Ovary (tissue), 9 donors: ENCODE data around the gene ZNF45. TPM values are rescaled to one million over a fixed set of nuclear protein-coding genes. Genes with fewer than 3 reads are reported as not detected.

Experiments
- DNase-seq, 5 donors: peaks; one replicate each; pipeline ENCODE4 v3.0.0-alpha.2; 2019 to 2020
- H3K27ac ChIP-seq, 2 donors: fragments of 200-600 bp; one replicate each; pipeline versions ENCODE4 v1.5.1 to v1.8.0; 2019 to 2022
- H3K27me3 ChIP-seq: fragments of 200-600 bp; one replicate; pipeline ENCODE4 v1.8.0; 2022
- H3K36me3 ChIP-seq: fragments of 200-600 bp; sonication (generic); one replicate; pipeline ENCODE4 v1.5.1; 2019
- H3K4me1 ChIP-seq: one replicate; pipeline ENCODE4 v1.8.1; 2013; ENCODE audit warnings: mild to moderate bottlenecking, moderate library complexity; ENCODE audit not compliant: insufficient read depth
- H3K4me3 ChIP-seq: fragments of 200-600 bp; sonication (generic); one replicate; pipeline ENCODE4 v1.5.1; 2017
- H3K9me3 ChIP-seq, 2 donors: fragments of 200-600 bp in 1 of 2; sonication (generic) in 1 of 2; one replicate each; pipeline versions ENCODE4 v1.5.1 to v1.8.1; 2013 to 2019; ENCODE audit warnings: mild to moderate bottlenecking in 1 of 2, moderate library complexity in 1 of 2
- EP300 ChIP-seq: sonication (generic); formaldehyde crosslinking; IDR thresholded peaks from one replicate; pipeline ENCODE4 v1.6.1; 2017; ENCODE audit warnings: antibody characterized with exemption
- POLR2A ChIP-seq: fragments of 450-650 bp; IDR thresholded peaks from one replicate; pipeline ENCODE4 v1.6.1; 2017; ENCODE audit warnings: antibody characterized with exemption, mild to moderate bottlenecking, moderate library complexity
- WGBS, 3 donors: extraction: QIAGEN DNeasy Blood & Tissue Kit in 1 of 3; methylation state at CpG; one replicate each; pipeline versions ENCODE4 v1.1.5 to v1.1.7; 2013 to 2017; 5-methylcytosine and 5-hydroxymethylcytosine counted together
- intact Hi-C, 4 donors: fragments of 100-400 bp; cut with DNase I; formaldehyde crosslinking; loops; one replicate each; pipeline versions ENCODE4 v1.11.0 to v1.15.1; 2022 to 2023
- polyA plus RNA-seq, 2 donors: library from polyadenylated mRNA; stranded (reverse); fragments of 200-250 nt in 1 of 2; fragments of 350-450 nt in 1 of 2; fragmentation: Illumina TruSeq in 1 of 2; extraction: RNeasy Lipid Tissue Mini Kit (QIAGEN cat#74804) in 1 of 2; gene quantifications; one replicate each; pipeline ENCODE4 v1.2.3, GENCODE V29; 2013 to 2014
- total RNA-seq, 7 donors: library from RNA; depleted of rRNA in 2 of 7; stranded (reverse); fragments of >200 nt in 2 of 7; fragmentation: NEBNext Ultra II Directional in 3 of 7; extraction: Animal tissue kit (Norgen Biotek cat#: 25700) in 3 of 7; gene quantifications; one replicate each; pipeline versions ENCODE4 v1.1.0 to v1.2.4, GENCODE V29; 2016 to 2023
- TF ChIP-seq, protein P1 (sequence below), 3 donors: fragments of 450-650 bp in 2 of 3; fragments of 200-600 bp in 1 of 3; IDR thresholded peaks; one replicate each; pipeline versions ENCODE4 v1.5.1 to v1.8.0; 2016 to 2022; ENCODE audit warnings: antibody characterized with exemption in 3 of 3, mild to moderate bottlenecking in 1 of 3
- donor health status: DM: no; HTN: no; CAD: no; lungs with moderate emphysema.
- donor health status: DM: no; HTN: no; CAD: no.
- donor health status: Bipolar disorder and iron deficiency.
- donor health status: DM: yes; HTN: yes; CAD: no.
- donor health status: DM: no; HTN: no; CAD: no.
- donor health status: DM: yes; HTN: yes; CAD: no.

The ZNF45 gene
- total and polyA plus RNA-seq, 9 donors: 7.0 to 18.8 (median 13.5) TPM

DNA sequence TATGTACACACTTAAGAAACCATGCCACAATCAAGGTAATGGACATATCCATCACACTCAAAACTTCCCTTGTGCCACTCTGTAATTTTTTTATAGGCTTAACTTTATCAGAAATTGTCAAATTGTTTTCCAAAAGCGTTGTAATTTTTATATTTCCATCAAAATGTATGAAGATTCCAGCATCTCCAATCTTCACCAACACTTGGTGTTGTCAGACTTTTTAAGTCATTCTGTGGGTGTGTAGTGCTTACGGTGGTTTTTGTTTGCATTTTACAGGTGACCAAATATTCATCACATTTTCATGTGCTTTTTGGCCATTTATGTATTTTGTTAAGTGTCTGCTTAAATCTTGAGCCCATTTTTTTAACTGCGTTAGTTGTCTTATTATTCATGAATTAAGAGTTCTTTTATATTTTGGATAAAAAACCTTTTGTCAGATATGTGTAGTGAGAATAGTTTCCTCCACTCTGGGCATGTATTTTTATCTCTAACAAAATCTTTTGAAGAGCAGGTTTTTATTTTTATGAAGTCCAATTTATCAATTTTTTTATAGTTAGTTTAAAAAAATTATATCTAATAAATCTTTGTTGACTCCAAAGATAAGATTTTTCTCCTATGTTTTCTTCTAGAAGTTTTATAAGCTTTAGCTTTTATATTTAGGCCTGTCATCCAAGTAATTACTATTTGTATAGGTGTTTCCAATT lies 4.6 kb upstream of the ZNF45 start:
- no peak overlapping the region for H3K27ac ChIP-seq
- no peaks in the 10 kb centered on the region for H3K4me1 ChIP-seq
- intact Hi-C loops: no loop called here
- no peaks in the 10 kb centered on the region for H3K27me3 ChIP-seq
- H3K4me3 ChIP-seq: no peak overlapping the region
- no peaks in the 10 kb centered on the region for H3K36me3 ChIP-seq
- TF ChIP-seq, protein P1, sequence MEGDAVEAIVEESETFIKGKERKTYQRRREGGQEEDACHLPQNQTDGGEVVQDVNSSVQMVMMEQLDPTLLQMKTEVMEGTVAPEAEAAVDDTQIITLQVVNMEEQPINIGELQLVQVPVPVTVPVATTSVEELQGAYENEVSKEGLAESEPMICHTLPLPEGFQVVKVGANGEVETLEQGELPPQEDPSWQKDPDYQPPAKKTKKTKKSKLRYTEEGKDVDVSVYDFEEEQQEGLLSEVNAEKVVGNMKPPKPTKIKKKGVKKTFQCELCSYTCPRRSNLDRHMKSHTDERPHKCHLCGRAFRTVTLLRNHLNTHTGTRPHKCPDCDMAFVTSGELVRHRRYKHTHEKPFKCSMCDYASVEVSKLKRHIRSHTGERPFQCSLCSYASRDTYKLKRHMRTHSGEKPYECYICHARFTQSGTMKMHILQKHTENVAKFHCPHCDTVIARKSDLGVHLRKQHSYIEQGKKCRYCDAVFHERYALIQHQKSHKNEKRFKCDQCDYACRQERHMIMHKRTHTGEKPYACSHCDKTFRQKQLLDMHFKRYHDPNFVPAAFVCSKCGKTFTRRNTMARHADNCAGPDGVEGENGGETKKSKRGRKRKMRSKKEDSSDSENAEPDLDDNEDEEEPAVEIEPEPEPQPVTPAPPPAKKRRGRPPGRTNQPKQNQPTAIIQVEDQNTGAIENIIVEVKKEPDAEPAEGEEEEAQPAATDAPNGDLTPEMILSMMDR (IDR thresholded peaks at IDR 0.05): no peak
- TF ChIP-seq POLR2A (no peak), EP300 (no peak)
- no peak for DNase-seq
- no peaks in the 10 kb centered on the region for H3K9me3 ChIP-seq
- WGBS, 3 donors: 40 to 77% (median 72%) methylated on average over 3 of the region's 3 CpGs

DNA sequence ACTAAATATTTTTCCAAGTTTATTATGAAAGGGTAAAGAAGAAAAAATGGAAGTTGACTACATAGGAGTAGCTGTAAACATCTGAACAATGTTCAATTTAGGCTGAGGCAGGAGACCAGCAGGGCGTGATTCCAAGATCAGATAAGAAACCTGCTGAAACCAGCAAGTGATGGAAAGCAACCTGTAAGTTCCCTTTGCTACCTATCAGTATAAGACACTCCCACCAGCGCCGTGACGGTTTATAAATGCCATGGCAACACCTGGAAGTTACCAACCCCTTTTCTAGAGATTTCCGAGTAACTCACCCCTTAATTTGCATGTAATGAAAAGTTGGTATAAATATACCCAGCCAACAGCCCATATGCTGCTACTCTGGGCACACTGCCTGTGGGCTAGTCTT lies 1.1 kb upstream of the ZNF45 start:
- intact Hi-C loops: no loop called here
- 73 to 84% (median 76%) methylated on average over 5 of the region's 5 CpGs for WGBS, 3 donors
- TF ChIP-seq POLR2A (no peak), EP300 (no peak)
- TF ChIP-seq, protein P1 (IDR thresholded peaks at IDR 0.05): no peak
- peaks cover 3% of the 10 kb centered on the region for H3K4me1 ChIP-seq
- H3K27me3 ChIP-seq: no peaks in the 10 kb centered on the region
- DNase-seq: no peak
- H3K9me3 ChIP-seq: no peaks in the 10 kb centered on the region
- H3K4me3 ChIP-seq: no peak overlapping the region
- no peaks in the 10 kb centered on the region for H3K36me3 ChIP-seq
- no peak overlapping the region for H3K27ac ChIP-seq

DNA sequence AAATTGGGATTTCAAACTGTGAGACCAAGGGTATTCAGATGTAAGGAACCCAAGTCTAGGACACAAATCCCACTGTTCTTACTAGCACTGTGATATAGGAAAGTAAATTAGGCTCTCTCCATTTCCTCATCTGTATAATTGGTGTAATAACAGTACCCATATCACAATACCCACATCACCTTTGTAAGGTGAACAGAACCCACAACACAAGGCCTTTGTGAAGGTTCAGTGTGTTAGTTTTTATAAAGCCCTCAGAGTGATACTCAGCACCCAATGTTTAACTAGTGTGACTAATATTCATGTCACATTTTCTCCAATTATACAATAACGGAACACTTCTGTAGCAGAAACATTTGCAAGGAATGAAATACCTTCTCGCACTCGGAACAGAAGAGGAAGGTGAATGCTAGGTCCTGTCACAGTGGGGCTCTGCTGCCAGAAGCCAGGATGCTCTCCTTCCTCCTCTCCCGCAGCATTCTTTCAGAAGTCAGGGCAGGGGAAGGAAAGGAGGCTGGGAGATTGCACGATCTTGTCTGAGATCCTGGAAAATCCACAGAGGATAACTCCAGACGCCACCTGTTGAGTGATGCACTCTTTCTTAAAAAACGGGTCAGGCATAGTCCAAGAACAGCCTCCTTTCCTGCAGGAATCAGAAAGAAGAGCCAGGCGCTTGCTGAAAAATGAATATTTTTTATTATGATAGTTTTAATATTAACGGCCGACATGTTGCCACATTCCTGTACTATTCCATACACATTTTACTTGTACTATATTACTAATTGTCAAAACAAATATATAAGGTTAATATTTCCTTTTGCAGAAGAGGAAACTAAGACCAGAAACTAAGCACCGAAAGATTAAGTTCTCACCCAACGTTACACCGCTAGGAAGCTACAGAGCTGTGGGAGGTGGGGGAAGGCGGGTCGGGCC lies 762 bp downstream of the ZNF45 start:
- intact Hi-C loops: no loop called here

DNA sequence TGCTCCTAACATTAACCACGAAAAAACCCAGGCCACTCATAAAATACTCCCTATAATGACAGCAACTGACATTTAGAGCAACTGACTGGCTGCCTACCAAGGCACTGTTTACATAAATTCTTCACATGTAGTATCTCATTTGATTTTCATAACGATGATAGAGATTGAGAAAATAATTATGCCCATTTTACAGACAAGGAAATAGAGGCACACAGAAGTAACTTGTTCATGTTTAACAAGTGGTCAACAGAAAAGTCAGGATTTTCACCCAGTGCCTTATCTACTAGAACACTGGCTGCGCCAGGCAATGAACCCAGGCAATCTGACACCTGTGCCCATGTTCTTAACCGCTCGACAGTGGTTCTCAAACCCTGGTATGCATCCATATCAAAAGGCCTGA lies 6.3 kb downstream of the ZNF45 start:
- Histone ChIP-seq H3K9me3 (peaks cover 0 to 16% of the 10 kb centered on the region in 2 donors), H3K4me1 (no peaks in the 10 kb centered on the region), H3K27ac (no peak overlapping the region), H3K27me3 (no peaks in the 10 kb centered on the region), H3K36me3 (peaks cover 8% of the 10 kb centered on the region), H3K4me3 (no peak overlapping the region)
- 95 to 97% (median 97%) methylated on average over 5 of the region's 5 CpGs for WGBS, 3 donors
- intact Hi-C loops: no loop called here
- no peak for TF ChIP-seq EP300
- no peak for TF ChIP-seq POLR2A
- TF ChIP-seq, protein P1 (IDR thresholded peaks at IDR 0.05): no peak
- DNase-seq: no peak

More for the DNA sequence above, 762 bp downstream of the ZNF45 start:
- no peaks in the 10 kb centered on the region for H3K27me3 ChIP-seq
- H3K4me1 ChIP-seq: peaks cover 3% of the 10 kb centered on the region
- peaks cover 0 to 5% of the 10 kb centered on the region in 2 donors for H3K9me3 ChIP-seq
- H3K4me3 ChIP-seq: peak overlapping the region; percentile 70
- no peaks in the 10 kb centered on the region for H3K36me3 ChIP-seq
- WGBS, 3 donors: 11 to 12% (median 11%) methylated on average over 15 of the region's 15 CpGs
- DNase-seq: no peak
- peak overlapping the region; percentile 13 to 67 for H3K27ac ChIP-seq
- TF ChIP-seq POLR2A (no peak), EP300 (no peak)
- TF ChIP-seq, protein P1 (IDR thresholded peaks at IDR 0.05): no peak
